Glomerular endothelial cell (primary cell): Measurements from ENCODE around the gene CXCL14. TPM values are rescaled to one million over a fixed set of nuclear protein-coding genes. Genes with fewer than 3 reads are reported as not detected.

ENCODE experiments used
- DNase-seq: peaks from one replicate; pipeline ENCODE4 v3.0.0-alpha.2; 2011; ENCODE audit warnings: low read depth, low spot score; ENCODE audit errors: extremely low read depth
- total RNA-seq: library from RNA; depleted of rRNA; stranded (reverse); fragments of >200 nt; gene quantifications from 2 replicates; pipeline ENCODE4 v1.2.3, GENCODE V29; 2015

CXCL14 gene
- total RNA-seq, 1 donor from 2014 or later = not detected

DNA sequence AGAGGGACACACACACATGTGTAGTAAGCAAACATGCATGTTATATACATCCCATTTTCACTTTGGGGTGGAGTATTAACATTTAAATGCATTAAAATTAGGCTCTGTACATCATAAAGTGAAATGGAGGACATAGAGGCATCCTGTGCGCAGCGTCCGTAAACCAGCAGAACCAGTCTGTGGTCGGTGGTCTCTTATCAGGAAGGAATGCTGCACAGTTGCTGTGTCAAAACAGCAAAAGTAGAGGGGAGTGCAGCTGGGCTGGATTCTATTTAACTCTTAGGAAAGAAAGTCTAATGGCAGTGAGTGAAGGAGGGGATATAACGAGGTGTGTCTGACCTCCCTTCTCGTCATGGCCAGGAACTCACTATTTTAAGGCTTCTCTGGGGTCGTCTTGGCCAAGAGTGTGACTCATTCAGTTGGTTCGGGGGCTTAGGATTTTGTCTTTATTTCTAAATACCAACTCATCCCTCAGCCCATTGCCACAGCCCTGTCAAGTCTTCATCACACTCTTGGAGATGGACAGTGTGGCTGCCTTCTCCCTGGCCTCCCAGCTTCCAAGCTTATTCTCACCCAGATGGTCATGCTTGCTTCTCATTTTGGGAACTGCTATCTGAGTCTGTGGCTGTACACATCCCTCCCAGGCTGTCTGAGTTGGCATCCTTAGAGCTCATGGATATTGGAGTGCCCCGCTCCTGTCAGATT lies 20.1 kb upstream of the CXCL14 start:
- no peak for DNase-seq

DNA sequence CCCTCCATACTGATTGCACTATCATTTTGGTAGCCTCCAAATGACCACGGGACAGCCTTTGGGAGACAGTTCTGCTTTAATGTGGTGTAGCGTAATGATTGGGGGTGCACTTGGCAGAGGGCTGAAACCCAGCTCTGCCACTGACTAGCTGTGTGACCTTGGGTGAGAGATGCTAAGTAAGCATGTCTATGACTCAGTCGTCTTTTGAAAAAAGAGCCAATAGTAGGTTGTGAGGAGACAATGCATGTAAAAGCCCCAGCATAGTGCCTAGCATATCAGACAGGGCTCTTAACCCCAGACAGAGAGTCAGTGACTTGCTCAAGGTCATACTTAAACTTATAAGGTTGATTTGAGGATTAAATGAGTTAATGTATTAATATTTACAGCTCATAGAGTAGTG lies 18.0 kb upstream of the CXCL14 start:
- no peak for DNase-seq

DNA sequence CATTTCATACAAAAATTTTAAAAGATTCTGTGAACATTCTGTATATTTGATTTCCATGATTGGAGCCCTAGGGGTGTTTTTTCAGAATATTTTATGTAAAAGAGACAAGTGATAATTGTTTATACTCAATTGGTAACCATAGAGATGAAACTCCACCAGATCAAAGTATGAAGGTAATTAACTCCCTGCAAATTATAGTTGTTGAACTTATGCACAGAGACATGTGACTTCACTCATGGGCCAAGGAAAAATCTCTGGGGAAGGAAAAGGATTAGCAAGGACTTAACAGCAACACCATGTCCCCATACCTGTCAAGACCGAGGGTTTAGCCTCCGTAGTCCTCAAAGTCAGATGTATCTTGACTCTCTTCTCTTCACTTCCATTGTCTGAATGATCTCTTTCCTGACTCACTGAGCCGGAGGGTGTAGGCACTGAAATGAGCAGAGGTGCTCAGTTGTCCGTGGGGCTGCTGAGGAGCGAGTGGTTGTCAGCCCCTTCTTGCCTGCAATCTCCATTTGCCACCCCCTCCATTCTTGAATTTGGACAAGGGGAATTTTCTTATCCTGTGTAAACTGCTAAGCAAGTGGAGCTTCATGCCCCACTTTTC lies 17.5 kb upstream of the CXCL14 start:
- no peak for DNase-seq

DNA sequence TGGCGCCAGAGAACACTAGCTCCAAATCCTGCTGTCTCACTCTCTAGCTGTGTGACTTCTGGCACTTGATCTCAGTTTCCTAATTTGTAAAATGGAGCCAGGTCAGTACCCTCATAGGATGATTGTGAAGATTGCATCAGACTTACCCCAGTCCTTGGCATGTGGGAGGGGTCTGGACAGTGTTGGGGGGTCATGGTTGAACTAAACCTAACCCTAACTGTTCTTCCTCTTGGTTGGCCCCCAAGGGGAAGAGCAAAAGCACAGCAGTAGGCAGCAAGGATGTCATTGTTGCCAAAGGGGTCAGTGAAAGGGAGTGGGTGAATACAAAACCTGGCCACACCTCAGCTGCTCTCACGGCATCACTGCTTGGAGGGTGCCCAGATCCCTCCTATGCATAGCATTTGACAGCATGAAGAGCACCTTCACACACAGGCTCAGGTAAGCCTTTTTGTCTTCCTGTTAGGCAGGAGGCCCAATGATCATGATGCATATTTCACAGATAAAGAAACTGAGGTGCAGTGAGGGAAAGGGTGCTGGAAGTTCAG lies 15.7 kb upstream of the CXCL14 start:
- DNase-seq = no peak

DNA sequence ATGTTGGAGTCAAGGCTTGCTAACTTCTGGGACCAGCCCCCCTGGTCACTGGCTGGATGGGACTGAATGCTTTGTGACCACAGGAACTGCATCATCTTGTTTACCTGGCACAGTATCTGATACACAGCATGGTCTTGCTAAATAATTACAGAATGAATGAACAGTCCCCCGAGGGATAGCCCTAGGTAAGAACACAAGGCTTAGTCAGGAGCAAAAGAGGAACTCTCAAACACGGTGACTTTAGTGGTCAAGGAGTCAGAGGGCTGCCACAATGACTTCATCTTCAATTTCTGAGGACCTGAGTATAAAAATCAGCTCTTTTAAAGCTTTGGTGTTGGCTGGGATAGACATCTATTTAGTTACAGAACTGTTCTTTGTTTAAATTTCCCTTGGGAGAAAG lies 15.1 kb upstream of the CXCL14 start:
- no peak for DNase-seq

DNA sequence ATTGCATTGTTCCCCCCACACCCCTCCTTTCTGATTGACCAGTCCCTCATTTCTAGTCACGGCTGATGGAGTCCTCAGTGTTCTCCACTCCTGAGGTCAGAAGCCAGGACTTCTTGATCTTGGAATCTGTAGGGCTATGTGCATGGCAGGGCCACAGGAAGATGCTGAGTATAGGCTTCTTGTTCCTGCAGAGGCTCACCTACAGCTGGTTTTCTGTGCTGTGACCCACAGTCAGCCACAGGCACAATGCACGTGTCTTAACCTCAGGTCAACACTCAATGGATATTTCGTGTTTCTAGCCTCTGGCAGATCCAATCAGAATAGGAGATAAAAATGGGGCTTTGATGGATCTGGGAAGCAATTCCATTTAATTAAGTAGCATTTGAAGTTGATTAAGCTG lies 14.3 kb upstream of the CXCL14 start:
- no peak for DNase-seq

DNA sequence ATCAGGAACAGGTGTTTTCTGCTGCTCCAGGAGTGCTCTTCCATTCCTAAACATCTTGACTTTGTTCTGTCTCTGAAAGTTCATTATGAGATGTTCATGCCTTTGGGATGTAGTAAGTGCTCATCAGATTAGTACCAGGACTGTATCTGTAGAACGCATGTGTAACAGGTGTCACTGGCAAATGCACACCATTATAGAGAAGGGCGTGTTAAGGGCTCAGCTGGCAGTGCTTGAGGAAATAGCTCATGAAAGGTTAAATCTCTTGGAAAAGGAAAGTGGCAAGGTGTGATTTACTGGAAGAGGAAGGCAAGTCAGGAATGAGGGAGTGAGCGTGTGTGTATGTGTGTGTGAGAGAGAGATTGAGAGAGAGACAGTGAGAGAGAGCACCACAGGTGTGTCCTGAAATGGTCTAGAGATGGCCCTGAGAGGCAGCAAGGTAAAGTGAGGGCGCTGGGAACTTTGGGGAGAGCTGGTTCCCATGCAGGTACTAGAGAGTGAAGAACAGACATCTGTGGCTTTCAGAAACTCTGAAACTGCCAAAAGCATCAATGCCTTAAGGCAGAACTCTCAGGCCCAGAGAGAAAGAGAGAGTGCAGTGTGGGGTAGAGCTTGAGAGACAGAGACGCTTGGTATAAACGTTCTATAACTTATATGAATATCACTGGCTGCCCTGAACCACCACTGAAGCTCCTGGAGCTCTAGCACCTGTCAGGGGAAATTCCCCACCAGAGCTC lies 13.7 kb upstream of the CXCL14 start:
- no peak for DNase-seq

DNA sequence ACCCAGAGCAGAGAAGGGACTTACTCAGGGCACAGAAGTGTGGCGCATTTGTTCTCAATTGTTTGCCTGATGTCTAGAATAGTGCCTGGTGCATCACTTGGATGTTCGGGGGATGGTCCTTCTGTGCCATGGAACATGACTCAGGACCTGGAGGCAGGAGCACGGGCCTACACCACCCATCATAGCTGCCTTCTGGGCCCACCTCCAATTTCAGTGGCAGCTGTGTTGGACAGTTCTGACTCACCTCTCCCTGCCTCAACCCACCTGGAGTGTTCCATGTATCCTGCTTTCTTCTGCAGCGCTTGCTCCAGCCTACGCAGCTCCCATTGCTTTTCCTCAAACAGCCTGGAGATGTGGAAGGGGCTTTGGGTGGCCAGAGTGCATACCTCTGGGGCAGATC lies 12.5 kb upstream of the CXCL14 start:
- no peak for DNase-seq

DNA sequence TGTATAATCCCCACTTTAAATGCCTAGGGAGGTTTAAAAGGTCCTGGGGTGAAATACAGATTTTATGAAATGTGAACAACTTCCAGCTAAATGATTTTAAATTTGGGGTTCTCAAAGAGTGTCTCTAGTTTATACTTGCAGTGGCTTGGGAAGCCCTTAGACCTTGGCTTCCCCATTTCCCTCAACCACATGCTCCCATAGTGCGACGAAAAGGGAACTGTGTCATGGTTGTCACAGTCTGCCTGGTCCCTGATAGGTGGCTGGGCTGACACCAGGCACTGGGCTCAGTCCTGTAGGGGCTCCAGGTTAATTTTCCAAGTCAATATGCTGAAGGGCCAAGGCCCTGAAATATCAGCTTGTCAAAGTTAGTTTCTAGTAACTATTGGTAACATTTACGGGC lies 10.4 kb upstream of the CXCL14 start:
- no peak for DNase-seq

DNA sequence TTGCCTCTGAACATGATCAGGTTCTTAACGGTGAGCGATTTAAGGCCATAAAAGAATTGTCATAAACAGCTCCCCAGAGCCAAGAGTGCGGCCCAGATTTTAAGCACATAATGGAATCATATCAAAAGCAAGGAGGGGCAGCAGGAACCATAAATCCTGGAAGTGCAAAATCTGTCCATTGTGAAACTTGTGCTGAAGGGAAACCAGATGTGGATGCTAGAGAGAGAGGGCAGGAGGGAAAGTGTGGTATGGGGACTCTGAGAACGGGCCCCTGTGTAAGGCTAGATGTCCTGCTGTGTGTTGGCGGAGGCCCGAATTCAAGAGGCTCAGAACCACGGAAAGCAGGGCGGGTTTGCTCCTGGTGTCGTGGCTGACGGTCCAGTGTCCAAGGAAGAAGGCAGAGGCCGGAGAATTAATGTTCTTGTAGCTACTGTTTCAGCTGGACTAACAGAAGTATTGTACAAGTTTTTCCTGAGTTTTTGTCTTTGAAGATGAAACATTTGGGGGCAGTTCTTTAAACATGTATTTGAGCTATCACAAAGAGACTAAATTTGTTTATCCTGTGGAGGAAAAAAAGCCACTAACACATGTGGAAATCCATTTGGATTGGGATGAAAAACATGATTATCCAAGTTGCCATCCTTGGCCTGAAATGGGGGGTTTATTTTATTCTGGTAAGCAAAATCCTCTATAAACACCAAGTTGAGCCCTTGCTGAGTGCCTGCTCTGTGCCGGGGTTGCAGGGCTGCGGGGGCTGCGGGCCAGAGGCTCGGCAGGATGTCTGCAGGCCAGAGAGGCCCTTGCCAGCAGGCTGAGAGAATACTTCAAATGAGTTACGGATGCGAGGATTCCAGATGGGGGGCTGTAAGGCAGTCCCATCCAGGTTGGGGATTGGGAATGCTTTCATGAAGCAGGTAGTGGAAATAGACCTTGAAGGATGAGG lies 9.2 kb upstream of the CXCL14 start:
- DNase-seq = no peak

DNA sequence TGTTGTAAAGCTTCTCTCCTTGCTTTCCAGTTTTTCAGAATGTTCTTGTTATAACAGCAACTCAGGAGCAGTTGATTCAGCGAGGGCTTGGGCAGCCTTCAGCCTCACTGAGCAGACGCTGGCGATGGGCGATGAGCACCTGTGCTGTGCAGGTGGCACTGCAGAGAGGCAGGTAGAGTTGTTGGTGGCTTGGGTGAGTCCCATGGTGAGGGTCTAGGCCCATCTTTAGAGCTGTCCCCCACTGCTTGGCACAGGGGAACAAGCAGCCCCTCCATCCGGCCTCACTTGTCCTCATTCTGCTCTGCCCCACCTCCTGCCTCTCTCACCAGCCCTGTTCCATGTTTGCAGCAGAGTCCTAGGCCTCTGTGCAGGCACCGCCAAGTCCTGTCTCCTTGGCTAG lies 6.1 kb upstream of the CXCL14 start:
- DNase-seq = no peak

DNA sequence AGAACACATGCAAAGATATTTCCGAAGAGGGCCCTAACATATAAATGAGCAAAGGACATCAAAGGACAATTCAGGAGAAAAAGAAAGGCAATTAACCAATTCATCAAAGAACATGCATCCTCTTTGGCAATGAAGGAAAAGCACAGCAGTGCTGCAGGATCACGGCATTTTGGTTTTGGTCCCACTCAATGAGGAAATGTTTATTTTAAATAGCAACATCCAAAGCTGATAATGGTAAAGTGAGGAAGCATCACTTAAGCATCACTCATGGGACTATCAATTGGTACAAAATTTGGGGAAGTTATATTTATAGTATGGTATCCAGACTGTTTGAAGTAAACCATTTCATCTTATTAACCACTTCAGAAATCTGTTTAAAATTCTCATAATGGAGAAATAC lies 5.5 kb upstream of the CXCL14 start:
- no peak for DNase-seq

DNA sequence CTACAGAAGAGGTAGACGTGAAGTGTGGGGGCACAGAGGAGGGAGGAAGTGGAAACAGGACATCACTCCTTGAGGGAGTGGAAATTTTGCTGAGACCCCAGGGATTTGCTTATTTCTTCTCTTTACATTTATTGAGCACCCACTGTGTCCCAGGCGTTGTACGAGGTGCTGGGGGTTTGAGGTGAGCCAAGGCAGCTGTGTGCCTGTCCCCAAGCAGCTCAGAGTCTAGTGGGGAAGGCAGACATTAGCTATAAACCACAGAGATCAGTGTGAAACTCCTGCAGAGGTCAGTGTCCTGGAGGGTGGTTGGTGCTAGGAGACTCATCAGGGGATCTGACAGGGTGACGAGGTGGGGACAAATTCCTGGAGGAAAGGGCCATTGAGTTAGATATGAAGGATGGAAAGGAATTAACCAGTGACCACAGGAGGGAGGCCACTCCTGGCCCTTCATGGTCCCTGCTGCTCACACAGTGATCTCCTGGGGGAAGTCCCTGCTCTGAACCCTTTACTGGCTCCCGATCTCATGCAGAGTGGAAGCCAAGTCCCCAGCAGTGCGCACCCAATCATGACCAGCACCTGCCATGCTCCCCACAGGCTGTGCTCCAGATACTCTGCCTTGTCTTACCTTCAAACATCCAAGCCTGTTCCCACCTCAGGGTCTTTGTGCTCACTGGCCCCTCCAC lies 3.4 kb upstream of the CXCL14 start:
- DNase-seq = no peak

DNA sequence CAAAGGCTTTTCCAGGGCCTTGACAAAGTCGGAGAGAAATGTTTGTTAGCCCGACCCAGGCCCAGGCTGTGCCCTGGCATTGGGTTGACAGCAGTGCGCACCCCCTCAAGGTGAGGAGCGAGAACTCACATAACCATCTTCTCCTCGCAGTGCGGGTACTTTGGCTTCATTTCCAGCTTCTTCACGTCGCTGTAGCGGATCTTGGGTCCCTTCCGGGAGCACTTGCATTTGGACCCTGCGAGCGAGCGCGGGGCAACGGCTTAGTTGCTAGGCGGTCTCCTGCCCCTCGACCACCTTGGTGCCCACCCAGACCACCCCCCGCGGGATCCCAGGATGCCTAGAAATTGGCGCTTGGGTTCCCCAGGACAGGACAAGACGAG lies 496 bp downstream of the CXCL14 start:
- no peak for DNase-seq

DNA sequence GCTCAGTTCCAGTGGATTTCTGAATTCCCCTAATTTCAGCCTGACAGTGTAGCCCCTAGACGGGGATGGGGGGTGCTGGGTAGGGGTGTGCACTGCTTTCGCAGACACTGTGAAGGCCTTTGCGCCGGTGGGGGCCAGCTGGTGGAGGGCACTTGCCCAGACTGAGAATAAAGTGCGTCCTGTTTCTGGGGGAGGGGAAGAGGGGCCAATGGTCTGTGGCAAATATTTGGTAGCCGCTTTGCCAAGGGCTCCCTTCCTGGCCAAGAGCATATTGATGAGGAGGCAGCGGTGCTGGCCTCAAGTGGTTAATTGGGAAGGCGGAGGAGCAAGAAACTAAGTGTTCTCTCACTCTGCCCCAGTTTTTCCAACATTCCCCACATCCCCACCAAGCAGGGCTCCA lies 1.4 kb downstream of the CXCL14 start:
- no peak for DNase-seq

DNA sequence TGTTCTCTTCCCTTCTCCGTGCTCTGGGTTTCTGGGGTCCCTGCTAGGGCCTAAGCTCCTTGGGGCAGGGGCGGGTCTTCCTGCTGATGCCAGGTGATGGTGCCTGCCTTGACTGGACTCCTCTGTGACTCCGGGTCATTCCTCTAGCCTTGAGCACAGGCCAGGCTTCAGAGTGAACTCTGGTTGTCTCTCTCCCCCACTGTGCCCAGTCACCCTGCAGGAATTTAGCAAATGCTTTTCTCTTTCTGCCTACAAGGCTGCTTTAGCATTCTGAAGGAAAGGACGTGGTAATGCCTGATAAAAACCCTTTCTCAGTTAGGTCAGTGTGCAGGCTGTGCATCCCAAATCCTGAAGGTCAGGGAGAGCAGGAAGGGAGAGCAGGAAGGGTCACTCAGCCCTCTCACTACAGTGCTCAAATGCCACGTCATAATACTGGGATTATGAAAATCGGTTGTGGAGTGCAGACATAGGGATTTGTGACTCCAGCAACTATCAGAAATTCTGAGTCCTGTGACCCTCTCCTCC lies 2.7 kb downstream of the CXCL14 start:
- no peak for DNase-seq

DNA sequence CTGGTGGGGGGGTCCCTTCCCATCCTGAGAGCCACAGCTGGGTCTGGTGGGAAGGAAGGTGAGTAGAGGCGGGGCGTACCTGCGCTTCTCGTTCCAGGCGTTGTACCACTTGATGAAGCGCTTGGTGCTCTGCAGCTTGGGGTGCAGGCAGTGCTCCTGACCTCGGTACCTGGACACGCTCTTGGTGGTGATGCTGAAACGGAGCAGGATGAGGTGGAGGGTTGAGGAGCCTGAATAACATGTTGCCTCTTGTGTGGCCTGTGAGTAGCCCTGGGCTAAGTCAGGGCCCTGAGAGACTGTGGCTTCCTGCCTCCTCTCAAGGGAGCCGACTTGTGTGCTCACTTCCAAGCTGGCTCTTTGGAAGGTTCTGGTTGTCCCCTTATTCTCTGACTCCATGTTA lies 4.3 kb downstream of the CXCL14 start:
- DNase-seq = no peak

DNA sequence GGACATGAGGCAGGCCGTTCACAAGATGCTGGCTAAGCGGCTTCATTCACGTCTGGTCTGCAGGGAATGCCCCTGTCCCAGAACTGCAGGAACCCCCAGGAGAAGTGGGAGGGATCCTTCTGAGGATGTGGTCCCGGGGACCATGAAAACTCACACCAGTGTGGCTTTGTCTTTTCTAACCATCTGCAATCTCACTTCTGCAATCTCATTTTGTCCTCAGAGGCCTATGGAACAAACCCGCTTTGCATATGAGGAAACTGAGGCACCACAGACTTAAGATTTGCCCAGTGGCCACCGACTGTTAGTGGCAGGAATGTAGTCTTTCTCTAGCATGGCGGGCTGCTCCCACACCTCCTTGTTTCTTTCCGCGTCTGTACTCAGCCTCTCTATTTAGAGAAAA lies 6.9 kb downstream of the CXCL14 start:
- DNase-seq = no peak

DNA sequence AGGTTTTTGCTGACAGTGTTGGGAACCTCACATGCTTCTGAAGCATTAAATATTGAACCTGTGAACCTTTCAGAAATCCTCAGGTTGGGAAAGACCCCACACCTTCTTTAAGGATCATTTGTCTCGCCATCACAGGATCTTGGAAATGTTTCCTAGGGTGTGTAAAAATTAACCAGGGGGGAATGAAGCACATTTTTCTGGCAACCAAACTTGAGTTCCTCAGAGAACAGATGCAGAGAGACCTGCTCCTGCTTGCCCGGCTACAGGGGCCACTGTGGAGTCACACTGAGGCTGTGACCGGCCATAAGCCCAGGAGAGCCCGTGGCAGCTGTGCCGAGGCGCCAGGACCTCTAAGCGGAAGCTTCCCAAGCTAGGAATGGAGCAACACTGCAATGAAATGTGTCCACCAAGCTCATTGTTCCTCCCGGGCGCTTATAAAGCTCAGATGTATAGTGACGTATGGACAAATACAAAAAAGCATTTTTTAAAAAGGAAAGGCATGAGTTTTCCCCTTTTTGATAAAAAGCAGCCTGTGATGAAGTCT lies 7.7 kb downstream of the CXCL14 start:
- DNase-seq = no peak

DNA sequence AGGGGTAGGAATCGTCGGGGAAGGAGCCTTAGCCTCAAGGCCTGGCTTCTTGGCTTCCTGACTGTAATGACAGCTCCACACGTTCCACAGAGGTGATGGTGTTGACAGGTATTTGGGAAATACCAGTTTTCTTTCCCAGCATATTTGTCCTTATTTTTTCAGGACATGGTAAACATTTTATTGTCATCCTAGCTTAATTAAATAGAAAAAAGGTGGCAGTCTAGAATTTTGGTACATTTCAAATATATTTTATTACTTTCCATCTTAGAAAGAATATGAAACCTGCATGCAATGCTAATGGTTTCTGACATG lies 8.4 kb downstream of the CXCL14 start:
- no peak for DNase-seq
